COR-L47 (cell line): ENCODE results near the gene MACROD2.

Source experiments
- DNase-seq: peaks from one replicate; lab custom pipeline; 2025; lab: John Stamatoyannopoulos, UW

Gene MACROD2

GRCh38 chr20:14062786-14063185 lies 67.5 kb downstream of the MACROD2 start:
- no peak for DNase-seq

GRCh38 chr20:14064333-14064732 lies 69.0 kb downstream of the MACROD2 start:
- no peak for DNase-seq

- no peak for DNase-seq
Observed at GRCh38 chr20:14064921-14065320, 69.6 kb downstream of the MACROD2 start.

- no peak for DNase-seq
Observed at GRCh38 chr20:14065774-14066173, 70.5 kb downstream of the MACROD2 start.

- no peak for DNase-seq
Observed at GRCh38 chr20:14067603-14068002, 72.3 kb downstream of the MACROD2 start.

GRCh38 chr20:14069796-14070195 lies 74.5 kb downstream of the MACROD2 start:
- no peak for DNase-seq

- peak; percentile 67 for DNase-seq
Observed at GRCh38 chr20:14093652-14094051, 98.3 kb downstream of the MACROD2 start.

- DNase-seq: no peak
Observed at GRCh38 chr20:14098261-14098660, 102.9 kb downstream of the MACROD2 start.

- DNase-seq: no peak
Observed at GRCh38 chr20:14113416-14113815, 118.1 kb downstream of the MACROD2 start.

- no peak for DNase-seq
Observed at GRCh38 chr20:14114065-14114704, 118.9 kb downstream of the MACROD2 start.

- no peak for DNase-seq
Observed at GRCh38 chr20:14116037-14116436, 120.7 kb downstream of the MACROD2 start.

- DNase-seq: no peak
Observed at GRCh38 chr20:14117768-14118167, 122.5 kb downstream of the MACROD2 start.

GRCh38 chr20:14126856-14127255 lies 131.5 kb downstream of the MACROD2 start:
- no peak for DNase-seq

GRCh38 chr20:14127514-14128223 lies 132.4 kb downstream of the MACROD2 start:
- no peak for DNase-seq

GRCh38 chr20:14134004-14134403 lies 138.7 kb downstream of the MACROD2 start:
- DNase-seq: no peak

- peak; percentile 66 for DNase-seq
Observed at GRCh38 chr20:14142171-14142570, 146.9 kb downstream of the MACROD2 start.

GRCh38 chr20:14142964-14143627 lies 147.8 kb downstream of the MACROD2 start:
- no peak for DNase-seq

GRCh38 chr20:14148042-14148441 lies 152.7 kb downstream of the MACROD2 start:
- no peak for DNase-seq

- DNase-seq: no peak
Observed at GRCh38 chr20:14155361-14155760, 160.0 kb downstream of the MACROD2 start.

GRCh38 chr20:14178528-14178927 lies 183.2 kb downstream of the MACROD2 start:
- no peak for DNase-seq

- DNase-seq: no peak
Observed at GRCh38 chr20:14178952-14179351, 183.6 kb downstream of the MACROD2 start.

GRCh38 chr20:14189794-14190402 lies 194.6 kb downstream of the MACROD2 start:
- peak; percentile 38 for DNase-seq

- DNase-seq: no peak
Observed at GRCh38 chr20:14191559-14191958, 196.2 kb downstream of the MACROD2 start.
